Left renal pelvis (tissue), 4 donors: ENCODE data around the gene DIS3L2. TPM values are rescaled to one million over a fixed set of nuclear protein-coding genes. Genes with fewer than 3 reads are reported as not detected.

Source experiments
- DNase-seq, 4 donors: peaks; one replicate each; pipeline ENCODE4 v3.0.0-alpha.2; 2013; ENCODE audit warnings: low read depth in 4 of 4, low spot score in 3 of 4
- polyA plus RNA-seq, 4 donors: library from polyadenylated mRNA; unstranded; fragments of 120-200 nt; gene quantifications; one replicate each; pipeline ENCODE4 v1.2.1, GENCODE V29; 2013; ENCODE audit not compliant: insufficient read length in 4 of 4

Gene DIS3L2
- polyA plus RNA-seq, 4 donors = 26.5 to 42.7 (median 33.0) TPM

DNA sequence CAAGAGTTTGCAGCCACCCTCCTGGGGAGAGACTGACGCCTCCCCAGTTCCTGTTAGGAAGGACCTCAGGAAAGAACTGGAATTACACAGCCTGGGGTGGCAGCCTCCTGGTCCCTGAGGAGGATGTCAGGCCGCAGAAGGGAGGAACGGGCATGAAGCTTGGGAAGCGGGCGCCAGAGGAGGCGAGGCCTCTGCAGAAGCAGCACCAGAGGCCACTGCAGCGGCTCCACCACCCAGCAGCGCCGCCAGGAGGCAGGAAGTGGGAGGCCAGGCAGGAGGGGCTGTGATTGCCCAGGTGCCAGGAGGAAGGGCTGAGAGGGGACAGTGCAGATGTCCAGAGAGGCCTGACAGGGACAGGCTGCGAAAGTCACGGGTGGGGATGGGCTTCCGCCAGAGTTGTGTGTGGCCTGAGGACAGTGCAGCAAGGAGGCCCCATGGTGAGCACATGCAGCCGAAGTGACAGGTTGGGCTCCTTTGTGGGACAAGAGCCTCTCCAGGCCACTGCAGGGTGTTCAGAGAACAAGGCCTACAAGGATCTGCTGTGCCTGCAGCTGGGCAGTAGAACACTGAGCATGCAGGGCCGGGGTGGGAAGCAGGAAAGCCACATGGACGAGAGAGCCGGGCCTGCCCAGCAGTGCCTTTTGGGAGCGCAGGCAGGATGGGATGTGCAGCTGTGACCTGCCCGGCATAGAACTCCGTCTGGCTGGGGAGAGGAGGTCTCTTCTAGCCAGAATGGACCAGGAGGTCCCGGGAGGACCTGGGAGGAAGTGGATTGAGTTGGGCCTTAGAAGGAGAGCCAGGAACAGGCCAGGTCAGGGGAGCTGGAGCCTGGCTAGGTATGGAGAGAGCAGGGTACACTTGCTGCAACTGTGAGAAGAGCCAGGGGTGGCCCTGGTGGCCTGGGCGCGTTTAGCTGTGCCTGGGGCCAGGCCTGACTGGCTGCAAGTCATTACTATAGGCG is 377.9 kb downstream of the DIS3L2 start:
- DNase-seq = no peak

DNA sequence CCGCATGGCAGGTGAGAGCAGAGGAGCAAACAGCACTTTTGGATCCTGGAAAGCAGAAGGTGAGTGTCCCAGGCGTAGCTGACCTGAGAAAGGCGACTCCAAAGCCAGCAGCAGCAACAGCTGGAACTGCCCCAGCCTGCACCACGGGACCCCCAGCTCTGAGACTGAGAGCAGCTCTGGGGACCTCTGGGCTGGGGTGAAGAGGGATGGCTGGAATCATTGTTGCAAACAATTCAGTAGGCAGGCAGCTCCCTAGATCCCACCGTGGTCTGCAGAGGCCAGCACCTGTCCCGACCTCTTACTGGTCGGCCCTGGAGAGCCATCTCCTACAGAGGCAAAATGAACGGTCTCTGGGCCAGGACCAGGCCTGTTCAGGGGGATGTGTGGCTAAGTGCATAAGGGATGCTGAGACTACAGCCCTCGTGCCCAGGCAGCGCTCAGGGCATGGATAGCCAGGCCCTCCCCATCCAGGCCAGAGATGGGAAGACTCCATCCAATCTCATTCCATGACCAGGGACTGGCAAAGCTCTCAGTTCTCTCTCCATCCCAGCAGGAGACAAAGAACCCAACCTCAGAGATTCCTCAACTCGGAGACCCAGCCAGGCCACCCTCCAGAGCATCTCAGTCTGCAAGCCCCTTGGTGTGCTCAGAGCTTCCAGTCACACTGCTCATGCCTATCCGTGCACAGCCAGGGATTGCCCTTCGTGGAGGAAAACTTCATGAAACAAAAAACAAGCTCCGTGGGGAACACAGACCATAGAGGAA is 378.8 kb downstream of the DIS3L2 start:
- no peak for DNase-seq

DNA sequence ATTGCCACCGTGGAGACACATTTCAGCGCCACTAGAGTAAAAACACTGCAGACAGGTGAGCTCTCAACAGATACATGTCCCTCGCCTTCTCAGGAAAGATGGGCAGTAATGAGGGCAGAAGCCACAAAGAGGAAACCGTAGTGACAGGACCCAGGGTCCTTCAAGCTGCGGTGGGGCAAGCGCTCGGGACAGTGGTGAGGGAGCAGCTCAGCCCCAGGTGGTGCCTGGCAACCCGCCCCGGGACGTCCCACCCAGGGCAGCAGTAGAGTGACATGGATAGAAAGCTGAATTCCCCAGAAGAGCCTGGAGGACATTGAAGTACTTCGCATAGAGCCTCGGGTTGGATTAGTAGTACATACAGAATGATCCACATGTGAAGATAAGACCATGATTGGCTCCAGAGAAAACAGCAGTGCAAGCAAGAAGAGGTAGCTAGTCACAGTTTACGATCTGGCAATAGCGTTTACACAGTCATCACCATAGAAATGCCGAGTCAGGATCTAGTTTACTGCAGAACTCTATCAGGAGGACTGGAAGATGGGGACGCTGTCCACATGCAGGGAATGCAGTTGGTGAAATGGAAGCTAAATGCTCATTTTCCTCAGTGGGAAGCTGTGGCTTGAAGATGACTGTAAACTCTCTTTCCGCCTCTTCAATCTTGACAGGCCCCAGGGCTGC is 379.7 kb downstream of the DIS3L2 start:
- DNase-seq = no peak

DNA sequence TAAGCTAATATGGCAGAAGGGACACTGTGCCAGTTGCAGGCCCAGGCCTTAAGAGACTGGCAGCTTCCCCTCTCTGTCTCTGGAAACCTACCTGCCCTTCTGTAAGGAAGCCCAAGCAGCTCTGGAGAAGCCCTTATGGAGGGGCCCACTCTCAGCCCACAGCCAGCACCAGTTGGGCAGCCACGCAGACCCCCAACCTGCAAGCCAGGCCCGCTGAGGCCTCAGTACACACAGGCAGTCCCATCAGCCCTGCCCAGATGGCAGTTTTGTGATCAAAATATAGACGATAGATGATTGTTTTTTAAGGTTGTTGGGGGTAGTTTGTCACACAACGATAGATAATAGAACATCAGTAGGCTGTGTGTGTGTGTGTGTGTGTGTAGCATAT is 380.2 kb downstream of the DIS3L2 start:
- DNase-seq = no peak

DNA sequence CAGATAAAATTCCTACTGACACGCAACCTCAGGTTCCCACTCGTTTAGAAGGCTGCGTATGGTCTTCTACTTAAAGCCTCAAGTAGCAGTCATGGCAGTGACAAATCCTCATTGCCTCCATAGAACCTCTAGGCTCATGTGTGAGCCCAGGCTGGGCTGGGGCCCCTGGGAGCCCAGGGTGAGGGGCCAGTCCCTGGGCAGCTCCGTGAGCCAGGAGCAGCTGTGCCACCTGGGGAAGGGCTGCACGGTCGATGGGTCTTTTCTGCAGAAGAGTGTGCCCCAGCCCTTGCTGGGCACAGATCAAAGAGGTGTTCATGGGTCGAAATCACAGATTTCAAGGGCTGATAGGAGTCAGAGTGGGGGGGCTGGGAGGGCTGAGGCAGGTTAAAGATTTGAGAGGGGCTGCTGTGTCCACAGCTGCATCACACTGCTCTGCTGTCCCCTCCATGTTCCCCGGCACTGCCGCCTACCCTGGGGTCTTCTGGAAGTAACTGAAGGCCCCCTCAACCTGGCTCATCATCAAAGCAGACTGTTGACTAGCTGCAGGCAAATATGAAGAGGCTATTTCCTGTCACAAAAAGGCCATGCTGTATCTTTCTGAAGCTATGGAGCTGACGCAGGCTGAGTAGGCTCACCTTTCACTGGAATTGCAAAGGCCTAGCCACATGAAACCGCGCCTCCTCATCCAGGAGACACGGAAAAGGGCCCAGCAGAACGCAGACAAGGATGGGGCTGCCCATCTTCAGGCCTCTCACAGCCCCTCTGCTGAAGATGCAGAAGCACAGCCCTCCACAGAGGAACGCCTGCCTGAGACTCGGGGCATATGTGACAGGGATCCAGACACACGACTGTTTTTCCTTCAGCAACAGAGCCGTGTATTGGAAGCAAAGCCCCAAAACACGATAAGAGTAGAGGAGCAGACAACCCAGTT is 381.4 kb downstream of the DIS3L2 start:
- no peak for DNase-seq

DNA sequence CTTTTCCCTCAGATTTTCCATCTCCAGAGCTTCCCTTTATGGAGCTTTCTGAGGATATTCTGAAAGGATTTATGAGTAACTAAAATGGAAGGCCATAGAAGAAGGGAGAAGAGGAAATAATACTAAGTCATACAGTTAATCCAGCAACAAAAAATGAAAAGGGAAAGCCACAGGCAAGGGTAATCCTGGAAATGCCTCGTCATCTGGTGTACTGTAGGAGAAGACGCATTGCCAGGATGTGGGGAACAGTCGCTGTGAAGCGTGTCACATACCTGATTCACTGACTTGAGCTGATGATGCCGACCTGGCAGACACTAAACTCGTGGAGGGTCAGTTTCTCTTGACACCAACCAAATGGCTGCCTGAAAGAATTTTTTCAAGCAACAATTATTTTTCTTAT is 382.3 kb downstream of the DIS3L2 start:
- no peak for DNase-seq

GRCh38 chr2:232345251-232345650 is 383.7 kb downstream of the DIS3L2 start:
- DNase-seq = no peak

DNA sequence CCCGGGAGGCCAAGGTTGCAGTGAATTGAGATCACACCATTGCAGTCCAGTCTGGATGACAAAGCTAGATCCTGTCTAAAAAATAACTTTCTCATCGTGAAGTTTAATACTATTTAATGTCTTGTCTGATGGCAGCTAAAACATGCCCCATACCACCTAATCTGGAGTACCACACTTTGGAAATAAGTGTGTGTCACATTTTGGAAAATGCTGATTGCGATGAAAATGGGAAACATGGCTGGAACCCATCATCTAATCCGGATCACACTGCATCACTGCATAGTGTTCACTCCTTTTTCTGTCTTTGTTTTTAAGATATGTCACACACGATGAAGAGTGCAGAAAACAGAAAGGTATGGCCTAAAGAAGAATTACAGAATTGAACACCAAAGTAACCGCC is 385.9 kb downstream of the DIS3L2 start:
- DNase-seq = no peak

DNA sequence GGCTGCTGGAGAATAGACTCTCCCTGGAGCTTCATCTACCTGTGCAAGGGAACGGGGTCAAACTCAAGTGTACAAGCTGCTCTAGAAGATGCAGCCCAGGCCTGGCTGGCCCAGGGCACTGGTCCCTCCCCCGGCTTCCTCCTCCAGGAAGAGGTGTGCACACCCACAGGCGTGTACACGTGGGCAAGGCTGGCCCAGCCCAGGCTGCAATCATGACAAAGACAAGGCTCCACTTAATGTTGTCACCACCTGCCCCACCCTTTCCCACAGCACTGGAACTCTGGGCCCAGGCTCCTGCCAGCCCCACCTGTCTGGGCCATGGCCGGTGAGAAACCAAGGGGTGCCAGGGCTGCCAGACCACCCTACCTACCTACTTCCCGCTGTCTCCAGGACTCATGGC is 387.4 kb downstream of the DIS3L2 start:
- DNase-seq = no peak

- DNase-seq = no peak
These were observed 388.0 kb downstream of the DIS3L2 start for GRCh38 chr2:232349546-232349945.

GRCh38 chr2:232349946-232350635 is 388.6 kb downstream of the DIS3L2 start:
- no peak for DNase-seq

GRCh38 chr2:232350804-232351685 is 389.5 kb downstream of the DIS3L2 start:
- DNase-seq = no peak

- no peak for DNase-seq
These were observed 390.4 kb downstream of the DIS3L2 start for GRCh38 chr2:232351686-232352510.

GRCh38 chr2:232352511-232353091 is 391.1 kb downstream of the DIS3L2 start:
- no peak for DNase-seq

DNA sequence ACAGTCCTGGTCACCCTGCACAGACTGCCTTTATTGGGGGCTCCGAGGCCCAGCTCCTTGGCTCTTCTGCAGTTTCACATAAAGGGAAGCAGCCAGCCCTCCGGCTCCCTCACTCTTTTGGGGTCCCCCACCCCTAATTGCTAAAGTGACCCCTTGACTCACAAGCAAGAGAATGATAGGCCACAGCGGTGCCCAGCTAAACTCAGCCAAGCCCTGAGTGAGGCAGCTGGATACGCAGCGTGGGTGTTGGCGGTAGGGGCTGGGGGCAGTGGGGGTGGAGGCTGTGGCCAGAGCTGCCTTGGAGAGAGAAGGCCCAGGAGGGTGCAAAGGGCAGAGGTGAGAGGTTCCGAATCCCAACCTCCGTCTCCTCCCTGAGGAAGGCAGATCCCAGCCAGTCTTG is 391.6 kb downstream of the DIS3L2 start:
- DNase-seq = no peak

GRCh38 chr2:232353660-232354059 is 392.1 kb downstream of the DIS3L2 start:
- no peak for DNase-seq

DNA sequence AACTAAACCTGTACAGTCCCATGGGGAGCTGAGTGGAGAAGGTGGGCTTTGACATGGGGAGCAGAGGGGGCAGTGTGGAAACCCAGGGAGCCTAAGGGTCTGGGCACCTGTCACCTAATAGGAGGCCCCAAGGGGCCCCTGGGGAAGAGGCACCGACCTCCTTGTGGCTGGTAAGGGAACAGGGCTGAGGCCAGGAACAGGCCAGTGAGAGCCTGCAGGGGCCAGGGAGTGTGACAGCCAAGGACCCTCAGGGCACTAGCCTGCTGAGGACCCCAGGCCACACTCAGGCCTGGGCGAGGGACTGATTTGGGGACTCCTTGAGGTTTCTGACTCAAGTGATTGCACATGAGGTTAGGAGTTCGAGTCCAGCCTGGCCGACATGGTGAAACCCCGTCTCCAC is 392.6 kb downstream of the DIS3L2 start:
- DNase-seq = no peak
